ENCODE data around the gene LDHB.

DNA sequence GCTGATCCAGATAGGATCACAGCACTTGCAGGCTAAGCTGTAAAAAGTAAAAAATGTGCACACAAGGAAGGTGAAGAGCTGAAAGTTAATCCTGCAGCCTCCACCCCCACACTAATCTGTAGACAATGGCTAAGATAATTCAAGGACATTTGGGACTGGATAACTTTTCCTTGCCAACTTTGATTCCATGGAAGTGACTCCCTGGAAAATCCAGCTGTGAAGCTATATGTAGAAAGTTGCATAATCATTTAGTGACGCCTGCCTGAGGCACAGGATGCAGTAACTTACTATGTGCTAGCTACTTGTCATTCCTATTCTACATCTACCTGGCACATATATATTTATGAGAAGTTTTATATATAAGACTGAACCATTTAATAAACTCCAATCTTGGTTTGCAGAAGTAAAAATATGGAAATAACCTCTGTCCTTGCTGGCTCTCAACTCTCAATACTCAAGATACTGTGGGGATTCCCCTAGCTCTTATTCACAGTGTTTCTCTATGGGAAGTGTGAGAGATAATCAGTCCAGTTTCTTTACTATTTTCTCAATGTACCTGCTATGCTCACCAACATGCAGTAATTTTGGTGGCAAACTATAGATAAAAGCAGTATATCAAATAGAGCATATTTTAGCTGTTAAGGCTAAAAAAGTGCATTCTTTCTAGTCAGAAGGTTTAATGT lies 14.8 kb downstream of the LDHB start:
- TF ChIP-seq, protein P1, sequence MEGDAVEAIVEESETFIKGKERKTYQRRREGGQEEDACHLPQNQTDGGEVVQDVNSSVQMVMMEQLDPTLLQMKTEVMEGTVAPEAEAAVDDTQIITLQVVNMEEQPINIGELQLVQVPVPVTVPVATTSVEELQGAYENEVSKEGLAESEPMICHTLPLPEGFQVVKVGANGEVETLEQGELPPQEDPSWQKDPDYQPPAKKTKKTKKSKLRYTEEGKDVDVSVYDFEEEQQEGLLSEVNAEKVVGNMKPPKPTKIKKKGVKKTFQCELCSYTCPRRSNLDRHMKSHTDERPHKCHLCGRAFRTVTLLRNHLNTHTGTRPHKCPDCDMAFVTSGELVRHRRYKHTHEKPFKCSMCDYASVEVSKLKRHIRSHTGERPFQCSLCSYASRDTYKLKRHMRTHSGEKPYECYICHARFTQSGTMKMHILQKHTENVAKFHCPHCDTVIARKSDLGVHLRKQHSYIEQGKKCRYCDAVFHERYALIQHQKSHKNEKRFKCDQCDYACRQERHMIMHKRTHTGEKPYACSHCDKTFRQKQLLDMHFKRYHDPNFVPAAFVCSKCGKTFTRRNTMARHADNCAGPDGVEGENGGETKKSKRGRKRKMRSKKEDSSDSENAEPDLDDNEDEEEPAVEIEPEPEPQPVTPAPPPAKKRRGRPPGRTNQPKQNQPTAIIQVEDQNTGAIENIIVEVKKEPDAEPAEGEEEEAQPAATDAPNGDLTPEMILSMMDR (IDR thresholded peaks at IDR 0.05; ENCODE audit: low read depth, low read length, poor library complexity, severe bottlenecking), result no peak
- TF ChIP-seq EZH2phosphoT487 (IDR thresholded peaks at IDR 0.05; ENCODE audit: borderline replicate concordance, low read length), result no peak
